Glomerular visceral epithelial cell (primary cell): ENCODE results near the gene ITGA2B.
A peak's percentile ranks its signal among the peaks of the same experiment; 100 is the strongest.
"Not testable (repeated sequence)": the region's sequence is repeated elsewhere in the genome, so short reads cannot be mapped to it uniquely, and the experiment has no call there.

ENCODE experiments used
- DNase-seq: peaks from one replicate; pipeline ENCODE4 v3.0.0-alpha.2; 2016; ENCODE audit errors: extremely low spot score

The ITGA2B gene

DNA sequence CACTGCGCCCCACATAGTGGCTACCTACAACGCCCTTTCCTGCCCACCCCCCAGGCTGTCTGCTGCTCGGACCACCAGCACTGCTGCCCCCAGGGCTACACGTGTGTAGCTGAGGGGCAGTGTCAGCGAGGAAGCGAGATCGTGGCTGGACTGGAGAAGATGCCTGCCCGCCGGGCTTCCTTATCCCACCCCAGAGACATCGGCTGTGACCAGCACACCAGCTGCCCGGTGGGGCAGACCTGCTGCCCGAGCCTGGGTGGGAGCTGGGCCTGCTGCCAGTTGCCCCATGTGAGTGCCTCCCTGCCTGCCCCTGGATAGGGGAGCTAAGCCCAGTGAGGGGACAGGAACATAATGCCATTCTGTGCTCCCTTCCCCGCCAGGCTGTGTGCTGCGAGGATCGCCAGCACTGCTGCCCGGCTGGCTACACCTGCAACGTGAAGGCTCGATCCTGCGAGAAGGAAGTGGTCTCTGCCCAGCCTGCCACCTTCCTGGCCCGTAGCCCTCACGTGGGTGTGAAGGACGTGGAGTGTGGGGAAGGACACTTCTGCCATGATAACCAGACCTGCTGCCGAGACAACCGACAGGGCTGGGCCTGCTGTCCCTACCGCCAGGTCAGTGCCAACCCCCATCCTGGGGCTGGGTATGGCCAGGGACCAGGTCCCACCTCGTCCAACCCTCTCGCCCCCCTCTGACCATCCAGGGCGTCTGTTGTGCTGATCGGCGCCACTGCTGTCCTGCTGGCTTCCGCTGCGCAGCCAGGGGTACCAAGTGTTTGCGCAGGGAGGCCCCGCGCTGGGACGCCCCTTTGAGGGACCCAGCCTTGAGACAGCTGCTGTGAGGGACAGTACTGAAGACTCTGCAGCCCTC lies 37.3 kb downstream of the ITGA2B start:
- no peak for DNase-seq

DNA sequence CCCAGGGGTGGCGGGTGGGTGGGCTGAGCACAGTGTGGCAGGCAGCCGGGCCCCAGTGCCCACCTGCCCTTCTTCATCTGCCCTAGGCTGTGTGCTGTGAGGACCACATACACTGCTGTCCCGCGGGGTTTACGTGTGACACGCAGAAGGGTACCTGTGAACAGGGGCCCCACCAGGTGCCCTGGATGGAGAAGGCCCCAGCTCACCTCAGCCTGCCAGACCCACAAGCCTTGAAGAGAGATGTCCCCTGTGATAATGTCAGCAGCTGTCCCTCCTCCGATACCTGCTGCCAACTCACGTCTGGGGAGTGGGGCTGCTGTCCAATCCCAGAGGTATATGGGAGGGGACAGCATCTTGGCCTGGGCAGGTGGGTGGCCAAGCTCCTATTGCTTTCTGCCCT lies 38.0 kb downstream of the ITGA2B start:
- no peak for DNase-seq

GRCh38 chr17:44350733-44351226 lies 38.7 kb downstream of the ITGA2B start:
- DNase-seq = peak; percentile 64

- DNase-seq = no peak
Observed at GRCh38 chr17:44349553-44350070, 39.8 kb downstream of the ITGA2B start.

GRCh38 chr17:44348988-44349364 lies 40.5 kb downstream of the ITGA2B start:
- DNase-seq = no peak

DNA sequence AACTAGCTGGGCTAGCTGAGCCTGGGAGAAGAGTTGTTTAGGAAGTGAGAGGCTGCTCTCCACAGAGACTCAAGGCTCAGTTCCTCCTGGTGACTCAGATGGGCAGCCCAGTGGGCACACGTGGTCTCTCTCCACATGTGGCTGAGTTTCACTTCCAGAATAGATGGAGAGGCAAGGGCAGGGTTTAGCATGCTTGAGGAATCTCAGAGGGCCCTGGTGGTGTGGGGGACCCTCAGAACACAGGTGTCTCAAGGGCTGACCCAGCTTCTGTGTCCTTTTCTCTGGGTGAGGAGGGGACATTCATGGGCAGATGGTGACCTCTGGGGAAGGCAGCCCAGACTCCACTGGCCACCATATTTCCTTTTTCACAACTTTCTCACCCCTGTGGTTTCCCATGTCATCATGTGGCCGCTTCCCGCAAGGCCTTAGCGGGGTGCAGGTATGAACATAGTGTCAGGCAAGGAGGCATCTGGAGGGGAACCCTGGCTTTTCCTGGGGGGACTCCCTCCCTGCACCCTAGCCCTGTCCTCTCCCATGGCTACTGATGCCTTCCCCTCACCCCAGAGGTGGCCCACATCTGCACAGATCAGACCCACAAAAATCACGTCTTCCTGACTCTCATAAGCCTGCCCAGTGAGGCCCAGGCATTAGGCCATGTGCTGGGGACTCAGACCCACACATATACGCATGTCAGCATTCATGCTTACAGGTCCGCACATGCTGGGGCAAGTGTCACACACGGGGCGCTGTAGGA lies 41.0 kb downstream of the ITGA2B start:
- DNase-seq = peak; percentile 61

GRCh38 chr17:44347206-44348055 lies 42.0 kb downstream of the ITGA2B start:
- not testable (repeated sequence) for DNase-seq

GRCh38 chr17:44346064-44346844 lies 43.2 kb downstream of the ITGA2B start:
- DNase-seq = no peak

DNA sequence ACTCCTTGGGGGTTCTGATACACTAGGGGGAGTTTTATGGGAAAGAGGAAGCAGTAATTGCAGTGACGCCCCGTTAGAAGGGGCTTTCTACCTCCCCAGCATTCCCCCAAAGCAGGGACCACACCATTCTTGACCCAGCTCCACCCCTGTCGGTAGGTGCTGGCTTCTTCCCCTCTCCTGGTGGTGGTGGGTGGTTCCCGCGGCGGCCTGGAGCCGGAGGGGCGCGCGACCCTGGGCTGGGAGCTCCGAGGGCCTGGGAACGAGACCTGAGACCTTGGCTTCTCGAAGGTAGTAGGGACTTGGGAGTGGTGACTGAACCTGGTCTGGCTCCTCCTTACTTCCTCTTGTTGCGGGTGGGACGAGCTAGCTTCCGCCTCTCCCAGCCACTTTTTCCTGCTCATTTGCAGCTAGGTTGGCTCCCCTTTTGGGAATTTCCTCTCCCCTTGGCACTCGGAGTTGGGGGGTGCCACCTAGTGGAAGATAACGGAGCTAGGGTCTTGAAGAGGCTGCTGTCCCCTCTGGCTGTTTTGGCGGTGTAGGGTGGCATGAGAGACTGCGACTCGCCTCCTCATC lies 43.9 kb downstream of the ITGA2B start:
- DNase-seq = peak; percentile 70

GRCh38 chr17:44344939-44345453 lies 44.5 kb downstream of the ITGA2B start, which contains the start of gene GRN:
TSS of gene GRN (plus strand) at chr17:44345302. CDS start at chr17:44349165, 3,863 bp downstream.
- peak; percentile 98 for DNase-seq

- no peak for DNase-seq
Observed at GRCh38 chr17:44343510-44344209, 45.8 kb downstream of the ITGA2B start.

DNA sequence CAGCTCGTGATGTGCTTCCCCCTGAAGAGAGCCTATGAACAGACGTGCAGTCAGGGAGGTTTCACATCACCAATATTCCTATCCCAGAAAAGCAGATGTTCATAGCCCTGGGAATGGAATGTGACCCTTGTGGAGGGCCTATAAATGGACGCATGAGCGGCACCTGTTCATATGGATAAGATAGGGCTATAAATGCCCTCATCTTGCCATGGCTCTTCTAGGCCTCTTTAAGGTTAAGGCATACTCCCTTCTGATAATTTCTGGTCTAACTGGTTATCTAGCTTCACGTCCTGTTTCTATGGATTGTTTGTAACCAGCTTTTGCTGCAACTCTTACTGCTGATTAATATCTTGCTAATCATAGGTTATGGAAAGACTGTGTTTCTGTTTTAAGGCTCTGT lies 48.9 kb downstream of the ITGA2B start:
- DNase-seq = not testable (repeated sequence)

GRCh38 chr17:44338702-44339101 lies 50.7 kb downstream of the ITGA2B start:
- peak; percentile 55 for DNase-seq

DNA sequence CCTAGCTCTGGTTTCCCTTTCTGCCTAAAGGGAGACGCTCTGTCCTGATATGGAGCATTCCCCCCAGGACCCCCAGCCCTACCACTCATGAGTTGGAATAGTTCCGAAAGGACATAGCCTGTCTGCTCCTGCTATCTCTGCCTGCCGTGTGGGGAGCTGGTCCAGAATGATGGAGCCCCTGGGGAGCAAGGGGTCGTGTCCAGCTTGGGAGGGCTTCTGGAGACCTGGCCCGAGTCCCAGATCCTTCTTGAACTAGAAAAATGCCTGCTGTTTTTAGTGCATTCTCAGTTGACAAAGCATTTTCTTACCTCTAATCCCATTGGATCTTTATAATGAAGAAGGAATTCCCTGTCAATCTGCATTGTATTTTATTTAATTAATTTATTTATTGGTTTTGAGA lies 53.5 kb downstream of the ITGA2B start:
- no peak for DNase-seq

GRCh38 chr17:44335564-44335963 lies 53.9 kb downstream of the ITGA2B start:
- no peak for DNase-seq

- no peak for DNase-seq
Observed at GRCh38 chr17:44334727-44335126, 54.7 kb downstream of the ITGA2B start.

GRCh38 chr17:44334315-44334714 lies 55.1 kb downstream of the ITGA2B start:
- no peak for DNase-seq

GRCh38 chr17:44333371-44333770 lies 56.1 kb downstream of the ITGA2B start:
- DNase-seq = no peak

DNA sequence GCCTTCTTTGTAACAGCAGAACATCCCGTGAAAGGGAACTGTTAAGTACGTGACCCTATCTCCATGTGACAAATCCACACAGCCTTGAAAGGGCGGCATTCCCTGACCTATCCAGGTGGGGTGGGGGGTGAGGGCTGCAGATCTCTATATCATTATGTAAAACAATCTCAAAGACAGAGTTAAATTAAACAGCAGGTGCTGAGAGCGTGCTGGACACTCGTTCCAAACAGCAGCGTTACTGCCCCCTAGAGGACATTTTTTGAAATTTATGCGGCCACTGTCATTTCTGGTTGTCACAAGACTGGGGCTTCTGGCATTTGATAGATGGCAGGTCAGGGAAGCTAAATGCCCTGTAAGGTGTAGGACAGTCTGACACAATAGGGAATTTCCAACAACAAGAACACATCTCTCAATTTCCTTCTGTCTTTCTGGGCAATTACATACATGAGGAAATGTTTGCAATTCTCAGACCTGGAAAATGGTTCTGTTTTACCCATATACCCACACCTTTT lies 58.1 kb downstream of the ITGA2B start:
- DNase-seq = peak; percentile 76
